Limb (tissue), 2 donors: Measurements from ENCODE around the gene SYNPO2.

Source experiments
- DNase-seq, 2 donors: peaks; one replicate each; pipeline ENCODE4 v3.0.0-alpha.2; 2016; ENCODE audit errors: extremely low spot score in 2 of 2

Gene SYNPO2

GRCh38 chr4:118927974-118928373 lies 39.3 kb downstream of the SYNPO2 start:
- peak in 1 of 2 donors; percentile 49 for DNase-seq

- no peak for DNase-seq
Measured at GRCh38 chr4:118930255-118930654, 41.6 kb downstream of the SYNPO2 start.

- no peak for DNase-seq
Measured at GRCh38 chr4:118931786-118932185, 43.1 kb downstream of the SYNPO2 start.

DNA sequence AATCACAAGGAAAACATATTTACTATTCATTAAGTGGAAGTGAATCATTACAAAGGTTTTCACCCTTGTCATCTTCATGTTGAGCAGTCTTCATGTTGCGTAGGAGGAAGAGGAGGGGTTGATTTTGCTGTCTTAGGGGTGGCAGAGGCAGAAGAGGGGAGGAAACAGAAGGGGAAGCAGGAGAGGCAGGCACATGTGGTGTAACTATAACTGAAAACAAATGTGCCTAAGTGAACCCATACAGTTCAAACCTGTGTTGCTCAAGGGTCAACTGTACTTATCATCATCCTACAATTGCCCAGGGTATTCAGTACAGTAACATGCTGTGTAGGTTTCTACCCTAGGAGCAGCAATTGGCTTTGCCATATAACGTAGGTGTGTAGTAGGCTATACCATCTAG lies 47.2 kb downstream of the SYNPO2 start:
- DNase-seq = no peak

DNA sequence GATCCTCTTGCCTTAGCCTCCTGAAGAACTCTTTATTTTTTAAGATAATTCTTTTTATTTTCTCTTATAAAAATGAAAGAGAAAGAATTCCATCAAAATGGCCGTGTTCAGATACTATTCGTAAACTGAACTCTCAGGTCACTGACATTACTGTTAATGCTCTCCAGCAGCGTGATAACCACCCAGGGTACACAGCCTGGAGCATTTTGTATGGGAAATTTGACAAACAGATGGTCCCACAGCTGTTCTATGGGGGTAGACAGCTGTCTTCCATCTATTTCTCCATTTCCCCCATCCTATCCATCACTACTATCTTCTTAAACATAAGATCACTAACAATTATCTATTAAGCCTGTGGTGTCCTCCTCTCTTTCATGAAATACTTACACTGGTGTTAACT lies 47.8 kb downstream of the SYNPO2 start:
- DNase-seq = no peak

- no peak for DNase-seq
Measured at GRCh38 chr4:118939169-118939783, 50.6 kb downstream of the SYNPO2 start.

DNA sequence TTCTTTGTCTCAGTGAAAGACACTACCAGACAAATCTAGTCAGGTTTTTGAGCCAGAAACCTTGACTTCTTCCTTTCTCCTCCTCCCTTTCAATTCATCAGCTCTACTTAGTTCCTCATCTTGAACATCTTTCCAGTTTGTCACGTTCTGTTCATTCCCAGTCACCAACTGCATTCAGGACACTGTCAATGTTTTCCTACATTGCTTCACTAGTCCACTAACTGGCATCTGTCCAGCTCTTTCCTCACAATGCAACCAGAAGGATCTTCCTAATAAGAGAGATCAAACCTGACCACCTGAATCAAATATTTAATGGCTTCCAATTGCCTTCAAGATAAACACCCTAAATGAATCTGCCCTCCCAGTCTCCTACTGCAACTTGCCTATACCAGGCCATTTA lies 52.5 kb downstream of the SYNPO2 start:
- DNase-seq = no peak

GRCh38 chr4:118941799-118942198 lies 53.1 kb downstream of the SYNPO2 start:
- no peak for DNase-seq

GRCh38 chr4:118942465-118942864 lies 53.8 kb downstream of the SYNPO2 start:
- no peak for DNase-seq

DNA sequence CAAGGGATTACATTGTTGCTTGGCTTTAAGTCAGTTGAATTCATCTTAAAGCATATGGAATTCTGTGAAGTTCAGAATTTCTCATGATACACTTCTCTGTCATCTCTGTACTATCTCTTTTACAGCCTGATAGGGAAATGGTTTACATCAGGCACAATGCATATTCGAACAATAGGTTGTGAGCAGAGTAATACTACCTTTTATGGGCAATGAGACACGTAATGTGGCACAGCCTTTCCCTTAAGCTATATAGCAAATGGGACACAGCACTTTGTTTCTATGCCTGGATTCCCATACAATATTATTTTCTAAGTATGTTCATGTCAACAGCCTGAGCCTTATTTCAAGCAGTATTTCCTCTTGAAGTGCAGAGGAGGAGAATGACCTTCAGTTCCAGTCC lies 58.4 kb downstream of the SYNPO2 start:
- no peak for DNase-seq

GRCh38 chr4:118948545-118949144 lies 60.0 kb downstream of the SYNPO2 start:
- no peak for DNase-seq

DNA sequence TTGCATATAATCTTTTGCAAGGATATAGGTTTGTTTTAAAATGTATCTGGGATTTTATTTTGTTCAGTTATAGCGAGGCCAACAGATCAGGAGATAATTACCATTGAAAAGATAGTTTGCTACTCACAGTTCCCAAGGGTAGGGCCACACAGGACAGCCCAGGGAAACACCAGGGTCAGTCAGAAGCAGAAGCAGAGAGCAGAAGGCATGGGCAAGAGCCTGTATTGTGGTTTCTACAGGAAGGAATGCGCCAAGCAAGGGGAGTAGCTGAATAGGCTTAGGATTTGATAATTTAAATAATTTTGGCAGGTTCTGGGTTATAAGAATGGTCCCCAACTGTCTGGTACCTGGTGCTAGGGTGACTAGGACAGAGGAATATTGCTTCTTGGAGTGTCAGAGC lies 61.6 kb downstream of the SYNPO2 start:
- DNase-seq = no peak

DNA sequence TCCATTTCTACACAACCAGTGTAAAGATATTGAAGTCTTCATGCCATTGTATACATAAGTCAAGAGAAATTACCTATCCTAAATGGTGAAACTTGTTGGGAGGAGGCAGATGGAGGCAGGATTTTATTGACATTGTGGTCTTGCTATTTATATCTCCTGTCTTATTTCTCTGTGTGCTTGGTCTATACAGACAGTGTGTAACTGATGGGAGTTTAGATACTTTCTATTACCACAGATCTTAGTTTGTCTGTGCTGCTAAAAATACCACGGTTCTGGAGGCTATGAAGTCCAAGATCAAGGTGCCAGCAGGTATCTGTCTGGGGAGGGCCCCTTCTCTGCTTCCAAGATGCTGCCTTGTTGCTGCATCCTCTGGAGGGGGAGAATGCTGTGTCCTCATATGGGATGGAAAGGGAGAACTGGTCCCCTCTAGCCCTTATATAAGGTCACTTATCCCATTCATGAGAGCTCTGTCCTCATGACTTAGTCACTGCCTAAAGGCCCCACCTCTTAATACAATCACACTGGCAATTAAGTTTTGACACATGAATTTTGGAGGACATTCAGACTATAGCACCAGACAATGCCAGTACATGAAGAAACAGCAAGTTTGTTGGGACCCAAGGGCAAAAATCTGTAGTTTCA lies 62.4 kb downstream of the SYNPO2 start:
- DNase-seq = no peak

DNA sequence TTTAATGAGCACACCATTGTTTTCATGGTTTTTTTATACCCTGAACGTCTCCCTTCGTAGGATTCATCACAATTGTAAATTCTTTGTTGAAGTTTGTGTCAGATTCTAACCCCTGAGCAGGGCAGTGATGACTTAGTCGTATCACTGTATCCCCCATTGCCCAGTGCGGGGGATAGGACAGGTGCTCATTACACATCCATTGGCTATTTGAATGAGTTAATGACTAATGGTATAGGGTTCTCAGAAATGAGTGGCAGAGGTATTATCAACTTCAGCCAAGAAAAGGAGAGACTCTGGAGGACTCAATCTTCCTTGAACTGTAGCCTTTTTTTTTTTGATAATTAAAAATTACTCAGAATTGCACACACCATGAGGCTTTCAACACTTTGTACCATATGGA lies 64.6 kb downstream of the SYNPO2 start:
- DNase-seq = no peak

DNA sequence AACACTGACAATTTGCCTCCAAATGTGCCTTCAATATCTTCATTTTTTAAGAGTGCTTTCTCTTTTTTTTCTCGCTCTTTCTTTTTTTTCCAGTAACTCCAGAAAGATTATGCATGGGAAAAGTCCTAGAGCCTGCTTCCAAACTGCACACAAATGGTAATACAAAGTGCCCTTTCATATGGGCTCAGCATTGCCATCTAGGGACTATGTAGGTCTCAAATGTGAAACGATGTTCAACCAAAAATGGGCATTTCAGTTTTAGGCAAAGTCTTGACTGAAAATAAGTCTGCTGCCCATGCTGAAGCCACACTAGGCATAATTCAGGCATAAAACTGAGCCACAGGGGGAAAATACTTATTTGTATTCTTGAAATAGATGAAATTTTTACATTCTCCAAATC lies 65.6 kb downstream of the SYNPO2 start:
- DNase-seq = no peak

- DNase-seq = no peak
Measured at GRCh38 chr4:118955515-118955914, 66.9 kb downstream of the SYNPO2 start.

DNA sequence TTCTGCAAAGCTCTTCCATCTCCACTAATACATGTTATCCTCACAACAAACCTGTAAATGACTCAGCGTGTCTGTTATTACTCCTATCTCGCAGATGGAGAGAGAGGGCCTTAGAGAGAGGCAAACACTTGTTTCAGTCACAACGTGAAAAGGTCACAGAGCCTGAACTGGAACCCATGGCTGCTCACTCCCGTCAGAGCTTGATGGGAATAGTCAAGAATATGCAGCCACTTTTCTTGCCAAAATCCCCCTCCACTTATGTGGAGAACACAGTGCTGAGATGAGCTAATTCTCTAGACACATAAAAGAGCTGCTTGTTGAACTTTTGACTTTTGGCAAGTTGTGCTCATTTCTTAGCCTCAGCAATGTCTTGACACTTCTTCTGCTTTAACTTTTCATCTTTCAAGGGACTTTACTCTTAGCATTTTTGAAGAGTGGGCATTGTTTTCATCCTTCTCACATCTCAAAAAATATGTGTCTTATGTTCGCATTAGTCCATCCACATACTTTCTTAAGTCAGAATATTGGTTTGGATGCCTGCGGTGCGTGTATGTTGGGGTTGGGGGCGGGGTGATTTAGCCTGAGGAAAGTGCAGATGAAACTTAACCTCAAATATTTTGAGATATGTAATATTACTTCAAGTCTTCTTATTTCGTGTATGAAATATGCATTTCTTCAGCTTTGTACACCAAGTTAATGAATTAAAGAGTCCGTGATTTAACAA lies 69.2 kb downstream of the SYNPO2 start:
- DNase-seq = no peak

DNA sequence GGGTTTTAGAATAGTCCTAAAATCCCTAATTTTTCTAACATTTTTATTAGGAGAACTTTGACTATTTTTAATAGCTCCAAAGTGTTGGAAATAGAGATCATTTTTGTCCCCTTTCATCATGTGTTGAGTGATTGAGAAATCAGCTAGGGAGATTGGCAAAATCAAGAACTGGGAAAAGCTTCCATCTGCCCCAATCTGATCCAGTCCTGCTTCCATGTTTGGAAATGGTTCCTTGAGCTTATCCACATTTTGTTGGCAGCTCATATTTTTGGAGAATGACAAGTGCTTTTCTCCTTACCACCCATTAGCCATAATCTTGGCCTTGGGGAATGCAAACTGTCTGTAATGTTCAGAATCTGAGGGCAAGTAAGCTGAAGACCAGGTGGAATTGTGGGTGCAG lies 73.9 kb downstream of the SYNPO2 start:
- no peak for DNase-seq

- DNase-seq = no peak
Measured at GRCh38 chr4:118964891-118965411, 76.3 kb downstream of the SYNPO2 start.

DNA sequence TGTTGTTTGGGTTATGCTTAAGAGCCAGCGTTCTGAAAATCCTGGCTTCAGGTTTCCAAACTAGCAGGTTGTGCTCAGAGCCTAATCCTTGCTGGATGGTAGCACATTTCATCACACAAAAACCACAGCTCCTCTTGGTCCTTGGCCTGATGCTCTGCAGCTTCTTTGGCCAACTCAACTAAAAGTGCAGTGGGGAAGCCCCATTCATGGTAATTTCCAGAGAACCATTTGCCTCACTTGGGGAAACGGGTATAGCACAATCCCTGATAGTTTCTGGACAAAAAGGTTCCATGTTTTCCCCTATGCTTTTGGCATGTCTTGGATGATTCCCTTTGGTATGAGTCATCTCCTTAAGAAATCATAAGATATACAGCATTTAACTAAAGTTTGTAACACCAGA lies 78.7 kb downstream of the SYNPO2 start:
- no peak for DNase-seq

DNA sequence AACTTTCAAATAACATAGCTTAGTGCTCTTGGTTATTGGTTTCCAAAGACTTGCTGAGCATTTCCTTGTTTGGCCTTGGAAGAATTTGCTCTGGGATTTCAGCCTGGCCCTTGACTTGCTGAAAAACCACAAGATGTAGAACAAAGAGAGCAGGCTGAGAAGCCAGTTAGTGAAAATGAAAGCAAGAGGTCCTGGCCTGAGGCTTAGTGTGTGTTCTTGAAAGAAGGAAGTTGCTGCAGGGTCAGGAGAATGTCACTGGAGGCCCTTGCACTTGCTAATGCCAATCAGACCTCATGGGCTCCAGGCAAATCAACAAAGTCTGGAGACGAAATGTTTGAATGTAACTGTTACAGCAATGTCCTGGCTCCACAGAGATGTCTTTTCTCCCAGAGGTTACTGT lies 79.4 kb downstream of the SYNPO2 start:
- DNase-seq = peak; percentile 40 to 66

- no peak for DNase-seq
Measured at GRCh38 chr4:118968813-118969212, 80.2 kb downstream of the SYNPO2 start.
